Liver (tissue), 9 donors: ENCODE data around the gene LRP3. TPM values are rescaled to one million over a fixed set of nuclear protein-coding genes. Genes with fewer than 3 reads are reported as not detected.
"Not testable (repeated sequence)": the region's sequence is repeated elsewhere in the genome, so short reads cannot be mapped to it uniquely, and the experiment has no call there.

Experiments used
- DNase-seq: peaks from one replicate; pipeline ENCODE4 v3.0.0-alpha.2; 2017; ENCODE audit warnings: low spot score
- H3K27ac ChIP-seq, 2 donors: one replicate each; pipeline ENCODE4 v1.7.0; 2013; ENCODE audit warnings: inconsistent platforms in 2 of 2, low read length in 2 of 2, control low read depth in 1 of 2, low read depth in 1 of 2, mild to moderate bottlenecking in 1 of 2
- H3K27me3 ChIP-seq, 4 donors: one replicate each; pipeline versions ENCODE4 v1.6.1 to v1.7.0; 2013; ENCODE audit warnings: low read length in 3 of 4, inconsistent platforms in 1 of 4, mild to moderate bottlenecking in 1 of 4, moderate library complexity in 1 of 4; ENCODE audit not compliant: control insufficient read depth in 4 of 4, insufficient read depth in 4 of 4
- H3K36me3 ChIP-seq, 4 donors: one replicate each; pipeline versions ENCODE4 v1.6.1 to v1.7.0; 2013; ENCODE audit warnings: low read length in 3 of 4, mild to moderate bottlenecking in 3 of 4, low read depth in 1 of 4, moderate library complexity in 1 of 4; ENCODE audit not compliant: control insufficient read depth in 4 of 4, insufficient read depth in 3 of 4
- H3K4me1 ChIP-seq, 4 donors: one replicate each; pipeline versions ENCODE4 v1.6.1 to v1.7.0; 2013; ENCODE audit warnings: low read length in 3 of 4, mild to moderate bottlenecking in 3 of 4, moderate library complexity in 1 of 4; ENCODE audit not compliant: control insufficient read depth in 4 of 4, insufficient read depth in 4 of 4
- H3K4me3 ChIP-seq, 3 donors: one replicate each; pipeline versions ENCODE4 v1.6.1 to v1.7.0; 2013; ENCODE audit warnings: low read length in 3 of 3, control low read depth in 1 of 3, low read depth in 1 of 3, mild to moderate bottlenecking in 1 of 3
- H3K9ac ChIP-seq, 2 donors: one replicate each; pipeline ENCODE4 v1.7.0; 2013; ENCODE audit warnings: low read length in 2 of 2, mild to moderate bottlenecking in 2 of 2, moderate library complexity in 2 of 2, control low read depth in 1 of 2, low read depth in 1 of 2
- H3K9me3 ChIP-seq, 4 donors: one replicate each; pipeline versions ENCODE4 v1.6.1 to v1.7.0; 2013; ENCODE audit warnings: low read length in 3 of 4; ENCODE audit not compliant: control insufficient read depth in 4 of 4
- EGR1 ChIP-seq, 2 donors: IDR thresholded peaks; 2 replicates each; pipeline ENCODE4 v1.6.1; 2016 to 2018; ENCODE audit warnings: antibody characterized with exemption in 2 of 2, low read depth in 2 of 2
- FOXA1 ChIP-seq: IDR thresholded peaks from 2 replicates; pipeline ENCODE4 v1.6.1; 2016; ENCODE audit warnings: antibody characterized with exemption
- FOXA2 ChIP-seq: IDR thresholded peaks from 2 replicates; pipeline ENCODE4 v1.6.1; 2016; ENCODE audit warnings: antibody characterized with exemption
- GABPA ChIP-seq, 2 donors: IDR thresholded peaks in 1 of 2; conservative IDR thresholded peaks in 1 of 2; 2 replicates each; pipeline ENCODE4 v1.6.1; 2016; ENCODE audit warnings: antibody characterized with exemption in 2 of 2, mild to moderate bottlenecking in 1 of 2, moderate library complexity in 1 of 2
- HNF4A ChIP-seq, 2 donors: conservative IDR thresholded peaks; 2 replicates each; pipeline ENCODE4 v1.6.1; 2016; ENCODE audit warnings: antibody characterized with exemption in 2 of 2, mild to moderate bottlenecking in 2 of 2
- HNF4G ChIP-seq: IDR thresholded peaks from 2 replicates; pipeline ENCODE4 v1.6.1; 2016; ENCODE audit warnings: antibody characterized with exemption
- JUND ChIP-seq, 2 donors: IDR thresholded peaks; 2 replicates each; pipeline ENCODE4 v1.6.1; 2016; ENCODE audit warnings: antibody characterized with exemption in 2 of 2
- NR2F2 ChIP-seq: IDR thresholded peaks from 2 replicates; pipeline ENCODE4 v1.6.1; 2016; ENCODE audit warnings: antibody characterized with exemption
- RAD21 ChIP-seq, 2 donors: IDR thresholded peaks; 2 replicates each; pipeline ENCODE4 v1.6.1; 2016; ENCODE audit warnings: antibody characterized with exemption in 2 of 2, mild to moderate bottlenecking in 2 of 2
- RXRA ChIP-seq, 2 donors: IDR thresholded peaks; 2 replicates each; pipeline ENCODE4 v1.6.1; 2017 to 2018; ENCODE audit warnings: antibody characterized with exemption in 2 of 2, mild to moderate bottlenecking in 1 of 2
- SP1 ChIP-seq: IDR thresholded peaks from 2 replicates; pipeline ENCODE4 v1.6.1; 2018; ENCODE audit warnings: antibody characterized with exemption, mild to moderate bottlenecking
- TAF1 ChIP-seq: conservative IDR thresholded peaks from 2 replicates; pipeline ENCODE4 v1.6.1; 2016; ENCODE audit warnings: antibody characterized with exemption, mild to moderate bottlenecking
- YY1 ChIP-seq: IDR thresholded peaks from 2 replicates; pipeline ENCODE4 v1.6.1; 2016; ENCODE audit warnings: antibody characterized with exemption, mild to moderate bottlenecking
- WGBS: extraction: QIAGEN DNeasy Blood & Tissue Kit; methylation state at CpG from one replicate; pipeline ENCODE4 v1.1.7; 2013; 5-methylcytosine and 5-hydroxymethylcytosine counted together
- polyA plus RNA-seq, 2 donors: library from polyadenylated mRNA; stranded (reverse) in 1 of 2; unstranded in 1 of 2; fragments of 200-250 nt in 1 of 2; fragments of >200 nt in 1 of 2; fragmentation: Nextera tagmentation in 1 of 2; extraction: Ambion mirVana in 1 of 2; gene quantifications; one replicate each; pipeline versions ENCODE4 v1.2.1 to v1.2.3, GENCODE V29; 2013 to 2015
- total RNA-seq, 2 donors: library from RNA; depleted of rRNA; stranded (reverse); fragments of >200 nt; gene quantifications; one replicate each; pipeline ENCODE4 v1.2.3, GENCODE V29; 2014
- TF ChIP-seq, protein P1 (sequence below): IDR thresholded peaks from 2 replicates; pipeline ENCODE4 v1.6.1; 2016; ENCODE audit warnings: antibody characterized with exemption, mild to moderate bottlenecking
- TF ChIP-seq, protein P2 (sequence below): fragments of 150-350 bp; IDR thresholded peaks from 2 replicates; pipeline ENCODE4 v1.5.1; 2017; ENCODE audit warnings: improper control_type of control experiment, low read depth, low read length; ENCODE audit not compliant: missing input control
- TF ChIP-seq, protein P3 (sequence below): IDR thresholded peaks from 2 replicates; pipeline ENCODE4 v1.6.1; 2016; ENCODE audit warnings: antibody characterized with exemption
- donor health status: healthy.
- donor health status: healthy.
- donor health status: healthy.
- donor health status: healthy.
- donor health status: healthy.

The LRP3 gene
- total and polyA plus RNA-seq, 4 donors: 2.5 to 42.3 (median 15.4) TPM

DNA sequence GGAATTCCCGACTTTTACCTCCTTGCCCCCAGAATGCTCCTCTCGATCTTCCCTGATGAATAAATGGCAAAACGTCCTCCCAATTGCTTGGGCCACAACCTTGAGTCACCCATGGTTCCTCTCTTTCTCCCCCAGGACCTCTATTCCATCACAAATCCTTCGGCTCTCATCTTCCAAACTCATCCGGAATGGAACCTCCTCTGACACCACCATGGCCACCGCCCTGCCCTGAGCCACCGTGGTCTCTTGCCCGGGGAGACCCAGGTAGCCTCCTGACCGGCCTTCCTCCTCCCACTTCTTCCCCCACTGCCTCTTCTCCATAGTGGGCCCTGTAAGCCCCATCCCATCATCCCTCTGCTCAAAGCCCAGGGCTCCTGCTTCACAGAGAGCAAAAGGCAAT, 26.6 kb downstream of the LRP3 start (continued):
- no peak for TF ChIP-seq TAF1
- no peak for TF ChIP-seq NR2F2

DNA sequence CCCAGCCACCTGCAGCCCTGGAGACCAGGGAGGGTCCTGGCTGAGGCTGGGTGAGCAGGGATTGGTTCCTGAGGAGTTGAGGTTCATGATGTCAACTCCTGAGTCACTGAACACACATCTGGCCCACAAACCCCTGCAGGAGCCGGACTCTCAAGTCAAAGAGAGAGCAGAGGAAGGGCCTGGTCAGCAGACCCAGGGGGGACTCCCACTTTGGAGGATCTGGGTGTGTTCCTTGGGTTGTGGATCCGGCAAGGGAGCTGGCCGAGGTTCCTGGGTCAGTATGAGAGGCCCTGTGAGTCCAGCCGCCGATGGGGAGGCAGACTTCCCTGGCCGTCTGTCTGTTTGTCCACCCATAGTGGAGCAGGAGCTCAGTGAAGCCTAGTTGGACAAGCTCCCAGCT, 27.5 kb downstream of the LRP3 start:
- Histone ChIP-seq H3K9me3 (no peaks in the 10 kb centered on the region), H3K9ac (no peak overlapping the region), H3K27ac (no peak overlapping the region), H3K4me1 (peaks cover 0 to 9% (median 5%) of the 10 kb centered on the region in 4 donors), H3K4me3 (no peak overlapping the region), H3K36me3 (no peaks in the 10 kb centered on the region), H3K27me3 (peaks cover 0 to 3% (median under 1%) of the 10 kb centered on the region in 4 donors)
- WGBS: 86% methylated on average over 6 of the region's 6 CpGs
- TF ChIP-seq, protein P1, sequence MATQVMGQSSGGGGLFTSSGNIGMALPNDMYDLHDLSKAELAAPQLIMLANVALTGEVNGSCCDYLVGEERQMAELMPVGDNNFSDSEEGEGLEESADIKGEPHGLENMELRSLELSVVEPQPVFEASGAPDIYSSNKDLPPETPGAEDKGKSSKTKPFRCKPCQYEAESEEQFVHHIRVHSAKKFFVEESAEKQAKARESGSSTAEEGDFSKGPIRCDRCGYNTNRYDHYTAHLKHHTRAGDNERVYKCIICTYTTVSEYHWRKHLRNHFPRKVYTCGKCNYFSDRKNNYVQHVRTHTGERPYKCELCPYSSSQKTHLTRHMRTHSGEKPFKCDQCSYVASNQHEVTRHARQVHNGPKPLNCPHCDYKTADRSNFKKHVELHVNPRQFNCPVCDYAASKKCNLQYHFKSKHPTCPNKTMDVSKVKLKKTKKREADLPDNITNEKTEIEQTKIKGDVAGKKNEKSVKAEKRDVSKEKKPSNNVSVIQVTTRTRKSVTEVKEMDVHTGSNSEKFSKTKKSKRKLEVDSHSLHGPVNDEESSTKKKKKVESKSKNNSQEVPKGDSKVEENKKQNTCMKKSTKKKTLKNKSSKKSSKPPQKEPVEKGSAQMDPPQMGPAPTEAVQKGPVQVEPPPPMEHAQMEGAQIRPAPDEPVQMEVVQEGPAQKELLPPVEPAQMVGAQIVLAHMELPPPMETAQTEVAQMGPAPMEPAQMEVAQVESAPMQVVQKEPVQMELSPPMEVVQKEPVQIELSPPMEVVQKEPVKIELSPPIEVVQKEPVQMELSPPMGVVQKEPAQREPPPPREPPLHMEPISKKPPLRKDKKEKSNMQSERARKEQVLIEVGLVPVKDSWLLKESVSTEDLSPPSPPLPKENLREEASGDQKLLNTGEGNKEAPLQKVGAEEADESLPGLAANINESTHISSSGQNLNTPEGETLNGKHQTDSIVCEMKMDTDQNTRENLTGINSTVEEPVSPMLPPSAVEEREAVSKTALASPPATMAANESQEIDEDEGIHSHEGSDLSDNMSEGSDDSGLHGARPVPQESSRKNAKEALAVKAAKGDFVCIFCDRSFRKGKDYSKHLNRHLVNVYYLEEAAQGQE: no peak
- TF ChIP-seq HNF4G (no peak), GABPA (IDR thresholded peaks at IDR 0.05 in 1 of 2, conservative IDR thresholded peaks at IDR 0.05 in 1 of 2) (no peak), FOXA1 (no peak), TAF1 (no peak), SP1 (no peak), EGR1 (IDR thresholded peaks at IDR 0.05; ENCODE audit: low read depth in 2 of 2) (no peak), NR2F2 (no peak), JUND (IDR thresholded peaks at IDR 0.05) (no peak), HNF4A (conservative IDR thresholded peaks at IDR 0.05) (no peak), RXRA (IDR thresholded peaks at IDR 0.05) (no peak), FOXA2 (no peak), YY1 (no peak), RAD21 (IDR thresholded peaks at IDR 0.05) (no peak)
- TF ChIP-seq, protein P2, sequence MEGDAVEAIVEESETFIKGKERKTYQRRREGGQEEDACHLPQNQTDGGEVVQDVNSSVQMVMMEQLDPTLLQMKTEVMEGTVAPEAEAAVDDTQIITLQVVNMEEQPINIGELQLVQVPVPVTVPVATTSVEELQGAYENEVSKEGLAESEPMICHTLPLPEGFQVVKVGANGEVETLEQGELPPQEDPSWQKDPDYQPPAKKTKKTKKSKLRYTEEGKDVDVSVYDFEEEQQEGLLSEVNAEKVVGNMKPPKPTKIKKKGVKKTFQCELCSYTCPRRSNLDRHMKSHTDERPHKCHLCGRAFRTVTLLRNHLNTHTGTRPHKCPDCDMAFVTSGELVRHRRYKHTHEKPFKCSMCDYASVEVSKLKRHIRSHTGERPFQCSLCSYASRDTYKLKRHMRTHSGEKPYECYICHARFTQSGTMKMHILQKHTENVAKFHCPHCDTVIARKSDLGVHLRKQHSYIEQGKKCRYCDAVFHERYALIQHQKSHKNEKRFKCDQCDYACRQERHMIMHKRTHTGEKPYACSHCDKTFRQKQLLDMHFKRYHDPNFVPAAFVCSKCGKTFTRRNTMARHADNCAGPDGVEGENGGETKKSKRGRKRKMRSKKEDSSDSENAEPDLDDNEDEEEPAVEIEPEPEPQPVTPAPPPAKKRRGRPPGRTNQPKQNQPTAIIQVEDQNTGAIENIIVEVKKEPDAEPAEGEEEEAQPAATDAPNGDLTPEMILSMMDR: no peak
- TF ChIP-seq, protein P3, sequence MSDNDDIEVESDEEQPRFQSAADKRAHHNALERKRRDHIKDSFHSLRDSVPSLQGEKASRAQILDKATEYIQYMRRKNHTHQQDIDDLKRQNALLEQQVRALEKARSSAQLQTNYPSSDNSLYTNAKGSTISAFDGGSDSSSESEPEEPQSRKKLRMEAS: no peak
- no peak for DNase-seq

DNA sequence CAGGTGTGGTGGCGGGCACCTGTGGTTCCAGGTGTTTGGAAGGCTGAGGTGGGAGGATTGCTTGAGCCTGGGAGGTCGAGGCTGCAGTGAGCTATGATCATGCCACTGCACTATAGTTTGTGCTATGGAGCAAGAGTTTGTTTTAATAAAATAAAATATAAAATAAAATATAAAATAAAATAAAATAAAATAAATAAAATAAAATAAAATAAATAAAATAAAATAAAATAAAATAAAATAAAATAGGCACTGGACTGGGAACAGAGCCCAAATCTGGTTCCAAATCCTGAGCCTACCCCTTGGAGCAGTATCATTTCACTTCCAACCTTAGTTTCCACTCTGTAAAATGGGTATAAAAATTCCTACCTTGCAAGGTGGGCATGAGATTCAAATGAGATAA, 28.1 kb downstream of the LRP3 start:
- WGBS: 96% methylated on average over 2 of the region's 2 CpGs
- not testable (repeated sequence) for DNase-seq, H3K4me3 ChIP-seq, H3K36me3 ChIP-seq, H3K27ac ChIP-seq, H3K27me3 ChIP-seq, H3K4me1 ChIP-seq, H3K9me3 ChIP-seq, H3K9ac ChIP-seq
